Stimulated activated CD8-positive, alpha-beta memory T cell treated with anti-CD3 and anti-CD28 coated beads, Interleukin-4, amount 100 ng/mL, for 24 hours (primary cell): ENCODE data around the gene HOGA1.

Experiments
- DNase-seq: peaks from one replicate; pipeline ENCODE4 v3.0.0-alpha.2; 2020; ENCODE audit warnings: low read depth

The HOGA1 gene

GRCh38 chr10:97580421-97581367, 3.5 kb upstream of the HOGA1 start:
- DNase-seq = no peak

DNA sequence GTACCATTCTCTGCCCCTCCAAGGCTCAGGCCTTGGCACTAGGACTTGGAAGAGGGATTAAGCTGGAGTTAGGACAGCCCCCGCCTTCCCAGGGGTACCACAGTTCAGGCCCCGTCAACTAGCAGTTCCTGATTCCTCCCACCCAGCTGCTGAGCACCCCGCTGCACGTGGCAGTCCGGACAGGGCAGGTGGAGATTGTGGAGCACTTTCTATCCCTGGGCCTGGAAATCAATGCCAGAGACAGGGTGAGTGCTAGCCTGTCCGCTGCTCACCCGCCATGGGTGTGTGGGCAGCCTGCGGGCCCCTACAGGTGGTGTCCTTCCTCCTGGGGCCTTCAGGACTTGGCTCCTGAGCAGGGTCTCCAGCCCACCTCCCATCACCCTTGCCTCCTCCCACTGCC, 2.0 kb upstream of the HOGA1 start:
- no peak for DNase-seq

- DNase-seq = no peak
These were observed 713 bp upstream of the HOGA1 start for GRCh38 chr10:97583476-97583875.

GRCh38 chr10:97584798-97585438, 729 bp downstream of the HOGA1 start:
- DNase-seq = no peak

GRCh38 chr10:97585439-97585811, 1.2 kb downstream of the HOGA1 start:
- DNase-seq = no peak

DNA sequence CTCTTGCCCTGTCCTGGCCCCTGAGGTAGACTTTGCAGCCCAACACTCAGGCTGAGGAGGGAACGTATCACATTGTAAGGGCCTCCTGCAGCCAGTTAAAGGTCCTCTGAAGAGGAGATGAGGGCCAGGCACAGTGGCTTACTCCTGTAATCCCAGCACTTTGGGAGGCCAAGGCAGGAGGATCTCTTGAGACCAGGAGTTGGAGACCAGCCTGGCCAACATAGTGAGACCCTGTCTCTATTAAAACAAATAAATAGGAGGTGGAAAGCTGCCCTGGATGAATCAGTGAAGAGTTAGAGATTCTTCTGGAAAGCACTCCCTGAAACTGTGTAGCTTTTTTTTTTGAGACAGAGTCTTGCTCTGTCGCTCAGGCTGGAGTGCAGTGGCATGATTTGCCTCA, 3.0 kb downstream of the HOGA1 start:
- no peak for DNase-seq

- DNase-seq = no peak
These were observed 5.3 kb downstream of the HOGA1 start, which contains the start of gene C10orf62 for GRCh38 chr10:97589479-97589878. Gene C10orf62 (plus strand): TSS chr10:97589721. CDS start chr10:97589898, 177 bp downstream.

DNA sequence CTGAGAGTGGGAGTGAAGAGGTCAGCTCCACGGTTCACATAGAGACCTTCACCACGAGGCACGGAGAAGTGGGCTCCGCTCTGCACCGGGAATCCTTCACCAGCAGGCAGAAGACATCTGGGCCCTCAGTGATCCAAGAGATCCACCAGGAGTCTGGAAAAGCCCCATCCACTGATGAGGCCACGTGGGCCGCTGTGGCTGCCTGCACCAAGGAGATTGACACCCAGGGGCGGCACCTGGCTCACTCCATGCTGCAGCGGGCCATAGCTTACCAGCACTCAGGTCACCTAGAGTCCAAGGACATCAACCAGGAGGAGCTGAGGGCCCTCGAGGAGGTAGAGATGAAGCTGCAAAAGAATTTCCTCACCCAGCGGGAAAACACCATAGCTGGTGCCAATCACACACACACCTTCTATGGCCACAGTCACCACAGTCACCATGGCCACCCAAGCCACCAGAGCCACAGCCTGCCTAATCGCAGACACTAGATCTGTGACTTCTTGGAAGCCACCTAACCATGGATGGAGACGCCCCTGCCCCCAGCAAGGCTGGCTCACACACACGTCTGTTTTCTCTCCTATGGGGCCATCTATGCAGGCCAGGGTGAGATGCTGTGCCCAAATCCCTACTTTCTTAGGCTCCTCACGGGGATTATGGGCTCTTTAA, 6.0 kb downstream of the HOGA1 start:
- DNase-seq = peak; percentile 8

- no peak for DNase-seq
These were observed 6.7 kb downstream of the HOGA1 start for GRCh38 chr10:97590748-97591495.

GRCh38 chr10:97593421-97593820, 9.2 kb downstream of the HOGA1 start:
- DNase-seq = no peak

DNA sequence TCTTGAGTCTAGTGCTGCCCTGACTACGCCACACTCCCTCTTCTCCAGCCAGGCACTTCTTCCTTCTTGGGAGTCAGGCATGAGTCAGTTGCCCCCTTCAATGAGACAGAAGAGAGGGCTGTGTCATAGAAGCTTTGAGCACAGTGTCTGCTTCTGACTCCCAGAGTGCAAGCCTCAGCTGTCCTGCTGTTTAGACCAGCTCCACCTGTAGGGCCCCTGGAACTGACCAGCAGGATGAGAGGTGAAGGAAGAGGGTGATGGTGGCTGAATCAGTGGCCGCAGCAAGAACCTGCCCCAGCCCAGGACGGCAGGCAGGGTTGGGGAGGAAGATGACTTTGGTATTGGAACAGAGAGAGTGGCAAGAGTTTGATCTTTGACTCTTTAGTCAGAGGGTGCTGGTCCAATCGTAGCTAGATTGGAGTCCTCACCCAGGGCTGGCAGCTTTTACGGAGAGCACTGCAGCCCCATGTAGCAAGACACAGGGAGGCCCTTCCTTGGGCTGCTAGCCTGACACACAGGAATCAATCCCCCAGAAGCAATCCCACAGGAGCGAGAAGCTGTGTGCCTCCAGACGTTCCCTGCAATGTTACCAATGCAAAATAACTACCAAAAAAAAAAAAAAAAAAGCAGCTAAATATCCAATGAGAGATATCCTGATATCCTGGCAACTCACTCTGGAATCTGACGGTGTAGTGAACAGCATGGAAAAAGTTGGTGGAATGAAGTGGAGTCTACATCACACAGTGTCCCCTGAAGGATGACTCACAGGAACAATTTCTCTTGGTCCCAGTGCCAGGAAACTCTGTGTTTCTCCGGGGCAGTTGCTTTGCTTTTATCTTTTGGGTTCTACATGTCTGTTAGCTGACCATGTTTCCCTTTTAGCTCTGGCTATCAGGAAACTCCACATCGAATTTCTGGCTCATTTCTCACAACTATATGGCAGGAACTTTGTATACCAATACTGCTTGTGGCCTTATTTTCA, 12.2 kb downstream of the HOGA1 start:
- DNase-seq = no peak

DNA sequence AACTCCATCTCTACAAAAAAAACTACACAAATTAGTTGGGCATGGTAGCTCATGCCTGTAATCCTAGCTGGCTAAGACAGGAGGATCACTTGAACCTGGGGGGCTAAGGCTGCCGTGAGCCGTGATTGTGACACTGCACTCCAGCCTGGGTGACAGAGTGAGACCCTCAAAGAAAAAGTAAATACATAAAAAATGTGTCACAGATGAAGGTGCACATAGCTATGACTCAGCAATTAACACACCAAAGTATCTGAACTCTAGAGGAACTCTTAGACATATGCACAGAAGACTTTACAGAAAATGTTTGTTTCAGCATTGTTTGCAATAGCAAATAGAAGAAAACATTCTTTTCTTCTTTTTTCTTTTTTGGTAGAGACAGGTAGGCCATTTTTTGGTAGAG, 13.6 kb downstream of the HOGA1 start:
- no peak for DNase-seq

DNA sequence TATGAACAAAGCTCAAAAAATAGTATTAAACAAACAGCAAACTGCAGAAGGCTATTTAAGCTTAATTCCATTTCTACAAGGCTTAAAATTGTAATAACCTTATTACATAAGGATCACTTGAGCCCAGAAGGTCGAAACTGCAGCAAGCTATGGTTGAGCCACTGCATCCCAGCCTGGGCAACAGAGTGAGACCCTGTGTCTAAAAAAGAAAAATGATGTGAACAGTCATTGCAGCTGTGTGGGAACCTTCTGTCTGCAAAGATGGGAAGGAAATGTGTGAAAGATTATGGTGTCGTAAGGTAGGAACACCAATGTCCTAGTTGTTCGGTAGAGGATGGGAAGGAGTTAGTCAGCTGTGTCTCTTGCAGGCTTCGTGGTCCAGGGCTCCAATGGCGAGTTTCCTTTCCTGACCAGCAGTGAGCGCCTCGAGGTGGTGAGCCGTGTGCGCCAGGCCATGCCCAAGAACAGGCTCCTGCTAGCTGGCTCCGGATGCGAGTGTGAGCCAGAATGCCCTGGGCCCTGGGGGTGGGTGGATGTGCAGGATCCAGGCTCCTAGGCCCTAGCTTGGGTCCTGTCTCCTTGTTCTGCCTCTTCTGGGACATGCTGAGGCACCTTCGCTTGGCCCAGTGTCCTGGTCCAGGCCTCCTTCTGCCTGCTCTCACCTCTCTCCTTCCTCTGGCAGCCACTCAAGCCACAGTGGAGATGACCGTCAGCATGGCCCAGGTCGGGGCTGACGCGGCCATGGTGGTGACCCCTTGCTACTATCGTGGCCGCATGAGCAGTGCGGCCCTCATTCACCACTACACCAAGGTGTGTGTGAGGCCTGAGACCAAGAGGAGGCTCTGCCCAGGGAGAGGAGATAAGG, 14.4 kb downstream of the HOGA1 start:
- DNase-seq = no peak

DNA sequence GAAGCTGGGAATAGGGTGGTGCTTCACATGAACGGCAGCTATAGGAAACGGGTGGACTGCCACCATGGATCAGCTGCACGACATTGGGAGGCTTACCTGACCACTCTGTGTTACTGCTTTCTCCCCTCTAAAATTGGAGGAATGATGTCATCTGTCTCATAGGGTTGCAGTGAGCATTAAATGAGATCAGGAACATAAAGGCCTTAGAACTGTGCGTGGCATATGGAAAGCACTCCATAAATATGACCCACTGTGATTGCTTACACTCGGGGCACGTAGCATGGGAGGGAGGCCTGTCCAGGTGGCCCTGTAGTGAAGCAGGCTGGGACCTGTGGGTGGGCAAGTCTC, 15.1 kb downstream of the HOGA1 start:
- no peak for DNase-seq

DNA sequence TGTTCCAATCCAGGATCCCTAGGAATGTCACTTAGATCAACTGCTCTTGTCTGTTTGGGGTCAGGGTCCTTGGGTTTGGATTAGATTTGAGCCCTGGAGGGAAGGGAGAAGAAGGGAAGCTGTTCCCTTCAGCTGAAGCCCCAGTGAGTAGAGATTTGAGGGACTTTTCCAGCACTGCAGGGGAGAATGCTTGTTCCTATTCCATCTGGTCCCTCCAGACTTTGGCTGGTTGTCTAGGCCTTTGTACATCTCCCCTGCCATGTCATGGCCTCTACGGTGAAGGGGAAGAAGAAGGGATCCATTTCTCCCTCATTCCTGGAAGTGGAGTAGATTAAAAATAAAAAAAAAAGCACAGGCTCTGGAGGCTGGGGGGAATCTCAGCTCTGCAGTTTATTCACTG, 16.4 kb downstream of the HOGA1 start:
- DNase-seq = no peak

- DNase-seq = no peak
These were observed 17.4 kb downstream of the HOGA1 start for GRCh38 chr10:97601268-97602215.

DNA sequence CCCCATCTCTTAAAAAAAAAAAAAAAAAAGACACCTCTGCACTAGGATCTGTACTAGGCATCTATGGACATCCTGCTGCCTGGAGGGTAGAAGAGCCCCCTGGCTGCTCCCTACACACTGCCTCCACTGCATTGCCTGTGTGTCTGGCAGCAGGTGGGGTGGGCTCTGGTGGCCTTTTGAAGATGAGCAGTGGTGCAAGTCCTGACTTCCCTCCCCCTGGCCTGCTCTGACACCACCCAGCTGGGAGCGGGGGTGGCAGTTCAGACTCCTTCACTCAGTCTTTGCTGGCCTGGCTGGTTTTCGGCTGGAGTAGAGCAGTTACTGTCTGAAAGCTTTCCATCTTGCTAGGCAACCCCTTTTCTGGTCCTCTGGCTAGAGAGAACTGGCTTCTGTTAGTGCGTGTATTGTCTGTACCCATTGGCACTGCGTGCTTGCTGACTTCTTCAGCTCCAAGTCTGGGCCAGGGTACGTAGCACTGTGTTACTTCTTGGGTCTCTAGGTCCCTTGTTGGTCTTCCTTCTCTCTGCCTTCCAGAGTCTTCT, 23.0 kb downstream of the HOGA1 start:
- no peak for DNase-seq

GRCh38 chr10:97608991-97609561, 24.9 kb downstream of the HOGA1 start:
- DNase-seq = no peak
